Middle frontal gyrus (tissue), 1 donor: ENCODE measurements around the gene IL34.
"Not testable (repeated sequence)": the region's sequence is repeated elsewhere in the genome, so short reads cannot be mapped to it uniquely, and the experiment has no call there.

Experiments
- DNase-seq: peaks from one replicate; pipeline ENCODE4 v3.0.0-alpha.2; 2015; ENCODE audit warnings: low spot score; ENCODE audit errors: extremely low spot score

The IL34 gene

DNA sequence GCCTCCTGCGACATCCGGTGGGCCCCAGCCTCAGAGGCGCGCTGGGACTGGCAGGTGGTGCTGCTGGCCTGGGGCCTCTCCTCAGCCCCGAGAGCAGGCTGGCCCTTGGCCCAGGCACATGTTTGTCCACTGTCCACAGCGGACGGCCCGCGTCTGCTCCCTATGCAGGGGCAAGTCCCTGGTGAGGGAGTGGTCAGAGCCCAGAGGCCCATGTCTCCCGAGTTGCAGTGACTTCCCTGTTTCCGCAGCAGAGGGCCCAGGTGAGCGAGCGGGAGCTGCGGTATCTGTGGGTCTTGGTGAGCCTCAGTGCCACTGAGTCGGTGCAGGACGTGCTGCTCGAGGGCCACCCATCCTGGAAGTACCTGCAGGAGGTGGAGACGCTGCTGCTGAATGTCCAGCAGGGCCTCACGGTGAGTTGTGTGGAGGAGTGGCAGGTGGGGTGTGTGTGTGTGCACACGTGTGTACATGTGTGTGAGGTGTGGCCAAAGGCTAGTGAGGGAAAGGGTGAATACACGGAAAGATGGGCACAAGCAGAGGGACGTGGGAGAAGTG is 10.4 kb downstream of the IL34 start:
- DNase-seq: no peak

DNA sequence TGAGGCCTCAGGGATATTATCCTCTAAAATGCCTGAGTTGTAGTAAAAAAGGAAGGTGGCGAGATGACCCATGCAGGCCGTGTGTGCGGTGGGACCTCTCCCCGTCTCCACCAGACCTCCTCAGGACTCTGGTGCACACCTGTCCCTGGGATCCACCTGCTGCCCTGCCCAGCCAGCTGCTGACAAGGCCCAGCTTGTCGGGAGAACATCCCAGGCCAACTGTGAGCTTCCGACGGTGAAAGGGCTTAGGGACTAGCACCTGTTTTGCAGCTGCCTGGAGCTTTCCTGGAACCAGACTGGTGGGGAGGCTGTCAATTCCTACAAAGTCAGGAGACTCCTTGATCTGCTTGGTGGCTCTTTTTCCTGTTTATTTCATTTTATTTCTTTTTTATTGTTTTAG is 11.6 kb downstream of the IL34 start:
- DNase-seq: no peak

DNA sequence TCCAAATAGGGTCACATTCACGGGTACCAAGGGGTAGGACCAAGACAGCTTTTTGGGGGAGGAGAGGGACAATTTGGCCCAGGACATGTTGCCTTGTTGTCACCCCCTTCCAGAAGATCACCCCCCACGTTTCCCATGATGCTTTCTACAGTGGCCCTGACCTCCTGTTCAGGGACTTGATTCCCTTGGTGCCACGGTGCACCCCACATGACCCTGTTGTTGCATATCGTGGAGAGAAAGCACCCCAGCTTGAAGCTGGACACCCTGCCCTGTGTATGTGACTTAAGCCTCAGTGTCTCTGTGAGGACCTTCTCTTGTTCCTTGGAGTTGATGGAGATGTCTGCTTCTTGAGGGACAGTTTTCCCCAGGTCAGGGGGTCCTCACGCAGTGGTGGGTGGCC is 12.6 kb downstream of the IL34 start:
- no peak for DNase-seq

DNA sequence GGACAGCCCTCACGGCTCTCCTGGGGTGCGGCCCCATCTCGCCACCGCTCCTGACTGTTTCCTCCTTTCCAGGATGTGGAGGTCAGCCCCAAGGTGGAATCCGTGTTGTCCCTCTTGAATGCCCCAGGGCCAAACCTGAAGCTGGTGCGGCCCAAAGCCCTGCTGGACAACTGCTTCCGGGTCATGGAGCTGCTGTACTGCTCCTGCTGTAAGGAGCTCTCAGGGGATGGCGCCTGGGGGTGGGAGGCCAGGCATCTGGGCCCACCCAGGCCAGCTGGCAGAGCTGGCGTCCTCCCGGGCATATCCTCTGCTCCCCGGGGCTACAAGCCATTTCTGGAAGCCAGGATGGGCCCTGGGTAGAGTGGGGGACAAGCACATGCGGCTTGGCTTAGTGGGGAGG is 13.2 kb downstream of the IL34 start:
- no peak for DNase-seq

DNA sequence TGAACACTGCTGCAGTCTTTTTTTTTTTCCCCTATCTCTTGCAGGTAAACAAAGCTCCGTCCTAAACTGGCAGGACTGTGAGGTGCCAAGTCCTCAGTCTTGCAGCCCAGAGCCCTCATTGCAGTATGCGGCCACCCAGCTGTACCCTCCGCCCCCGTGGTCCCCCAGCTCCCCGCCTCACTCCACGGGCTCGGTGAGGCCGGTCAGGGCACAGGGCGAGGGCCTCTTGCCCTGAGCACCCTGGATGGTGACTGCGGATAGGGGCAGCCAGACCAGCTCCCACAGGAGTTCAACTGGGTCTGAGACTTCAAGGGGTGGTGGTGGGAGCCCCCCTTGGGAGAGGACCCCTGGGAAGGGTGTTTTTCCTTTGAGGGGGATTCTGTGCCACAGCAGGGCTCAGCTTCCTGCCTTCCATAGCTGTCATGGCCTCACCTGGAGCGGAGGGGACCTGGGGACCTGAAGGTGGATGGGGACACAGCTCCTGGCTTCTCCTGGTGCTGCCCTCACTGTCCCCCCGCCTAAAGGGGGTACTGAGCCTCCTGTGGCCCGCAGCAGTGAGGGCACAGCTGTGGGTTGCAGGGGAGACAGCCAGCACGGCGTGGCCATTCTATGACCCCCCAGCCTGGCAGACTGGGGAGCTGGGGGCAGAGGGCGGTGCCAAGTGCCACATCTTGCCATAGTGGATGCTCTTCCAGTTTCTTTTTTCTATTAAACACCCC is 13.8 kb downstream of the IL34 start:
- no peak for DNase-seq

DNA sequence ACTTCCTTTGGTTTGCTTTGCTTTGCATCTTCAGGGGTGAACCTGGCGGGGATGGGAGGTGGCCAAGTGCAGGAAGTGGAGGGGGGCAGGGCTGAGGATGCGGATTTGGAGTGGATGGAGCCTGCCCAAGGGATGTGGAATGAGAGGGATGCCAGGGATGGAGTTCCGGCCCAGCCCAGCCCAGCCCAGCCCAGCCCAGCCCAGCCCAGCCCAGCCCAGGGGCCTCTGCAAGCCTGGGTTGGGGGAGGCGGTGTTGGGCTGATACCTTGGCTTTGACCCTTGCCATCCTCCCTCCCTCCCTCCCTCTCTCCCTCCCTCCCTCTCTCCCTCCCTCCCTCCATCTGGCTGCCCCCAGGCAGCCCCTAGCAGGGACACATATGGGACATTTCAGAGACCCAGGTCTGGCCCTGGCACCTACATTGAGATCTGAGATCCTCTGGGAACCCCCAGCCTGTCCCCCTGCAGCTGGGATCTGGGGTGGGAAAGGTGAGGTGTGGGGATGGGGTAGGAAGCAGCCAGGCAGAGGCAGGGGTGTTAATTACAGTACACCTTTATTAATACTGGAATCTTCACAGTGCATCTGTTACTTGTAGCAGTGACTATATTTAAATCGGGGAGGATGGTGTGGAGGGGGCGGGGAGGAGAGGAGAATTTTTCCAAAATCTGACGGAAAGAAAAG is 14.5 kb downstream of the IL34 start:
- DNase-seq: no peak

DNA sequence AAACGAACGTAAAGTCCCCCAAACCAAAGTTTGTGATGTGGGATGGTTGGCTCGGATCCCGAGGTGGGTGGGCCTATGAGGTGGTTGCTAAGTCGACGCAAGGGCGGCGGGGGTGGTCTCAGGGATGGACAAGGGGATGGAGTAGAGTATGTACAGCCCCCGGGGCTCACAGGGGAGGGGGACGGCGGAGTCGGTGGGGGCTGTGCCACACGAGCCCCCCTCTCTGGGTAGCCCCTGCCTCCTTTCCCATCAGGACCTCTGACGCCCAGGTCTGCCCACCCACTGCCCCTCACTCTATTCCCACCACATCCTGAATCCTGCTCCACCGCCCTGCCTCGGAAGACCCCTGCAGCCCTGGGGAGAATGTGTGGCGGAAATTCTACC is 15.2 kb downstream of the IL34 start:
- DNase-seq: no peak

DNA sequence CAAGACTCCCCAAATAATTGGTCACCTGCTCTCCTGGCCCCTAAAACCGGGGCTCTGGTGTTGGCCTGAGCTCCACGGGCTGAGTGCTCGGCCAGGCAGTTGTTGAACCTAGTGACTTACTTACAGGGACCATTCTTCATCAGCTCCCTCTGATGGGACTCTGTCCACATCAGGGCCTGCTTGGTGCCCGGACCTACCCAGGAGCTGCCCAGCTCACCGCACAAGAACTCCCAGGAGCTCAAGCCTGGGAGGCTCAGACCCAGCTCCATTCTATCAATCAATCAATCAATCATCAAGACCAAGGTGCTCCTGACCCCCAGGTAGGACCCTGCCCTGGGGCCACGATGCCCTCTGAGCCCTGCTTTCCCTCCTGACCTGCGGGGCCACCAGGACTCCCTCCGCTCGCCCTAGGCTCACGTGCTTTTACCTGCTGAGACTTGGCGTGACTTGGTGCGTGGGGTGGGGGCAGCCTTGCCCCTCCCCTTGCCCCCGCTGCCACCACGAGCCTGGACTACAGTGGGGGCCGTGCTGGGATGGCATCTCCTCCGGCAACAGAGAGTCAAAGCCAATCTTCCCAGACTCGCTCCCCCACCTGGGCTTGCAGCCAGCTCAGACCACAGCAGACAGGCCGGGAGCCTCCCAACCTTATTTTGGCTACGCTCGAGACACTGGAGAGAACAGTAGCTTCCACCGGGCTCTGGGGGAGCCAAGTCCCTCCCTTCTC is 15.7 kb downstream of the IL34 start:
- no peak for DNase-seq

DNA sequence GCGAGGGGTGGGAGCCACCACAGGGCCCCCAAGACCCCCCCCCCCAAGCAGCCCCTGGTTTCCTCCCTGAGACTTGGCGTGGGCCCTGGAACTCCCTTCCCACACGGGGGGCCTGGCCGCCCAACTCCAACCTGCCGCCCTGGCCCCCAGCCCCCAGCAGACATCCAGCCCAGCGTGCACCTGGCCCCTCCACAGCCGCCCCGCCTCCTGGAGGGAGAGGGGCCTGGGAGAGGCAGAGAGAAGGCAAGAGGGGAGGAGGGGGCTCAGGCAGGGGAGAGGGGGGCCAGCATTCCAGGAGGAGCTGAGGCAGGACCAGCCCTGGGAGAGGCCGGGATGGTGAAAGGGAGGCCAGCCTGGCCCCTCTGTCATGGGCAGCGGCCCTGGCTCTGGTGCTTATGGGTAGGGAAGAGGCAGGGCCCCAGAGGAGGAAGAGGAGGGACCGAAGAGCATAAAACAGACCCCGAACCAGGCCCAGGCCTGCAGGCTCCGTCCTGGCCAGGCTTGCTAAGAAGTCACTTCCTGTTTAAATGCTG is 16.7 kb downstream of the IL34 start:
- no peak for DNase-seq

DNA sequence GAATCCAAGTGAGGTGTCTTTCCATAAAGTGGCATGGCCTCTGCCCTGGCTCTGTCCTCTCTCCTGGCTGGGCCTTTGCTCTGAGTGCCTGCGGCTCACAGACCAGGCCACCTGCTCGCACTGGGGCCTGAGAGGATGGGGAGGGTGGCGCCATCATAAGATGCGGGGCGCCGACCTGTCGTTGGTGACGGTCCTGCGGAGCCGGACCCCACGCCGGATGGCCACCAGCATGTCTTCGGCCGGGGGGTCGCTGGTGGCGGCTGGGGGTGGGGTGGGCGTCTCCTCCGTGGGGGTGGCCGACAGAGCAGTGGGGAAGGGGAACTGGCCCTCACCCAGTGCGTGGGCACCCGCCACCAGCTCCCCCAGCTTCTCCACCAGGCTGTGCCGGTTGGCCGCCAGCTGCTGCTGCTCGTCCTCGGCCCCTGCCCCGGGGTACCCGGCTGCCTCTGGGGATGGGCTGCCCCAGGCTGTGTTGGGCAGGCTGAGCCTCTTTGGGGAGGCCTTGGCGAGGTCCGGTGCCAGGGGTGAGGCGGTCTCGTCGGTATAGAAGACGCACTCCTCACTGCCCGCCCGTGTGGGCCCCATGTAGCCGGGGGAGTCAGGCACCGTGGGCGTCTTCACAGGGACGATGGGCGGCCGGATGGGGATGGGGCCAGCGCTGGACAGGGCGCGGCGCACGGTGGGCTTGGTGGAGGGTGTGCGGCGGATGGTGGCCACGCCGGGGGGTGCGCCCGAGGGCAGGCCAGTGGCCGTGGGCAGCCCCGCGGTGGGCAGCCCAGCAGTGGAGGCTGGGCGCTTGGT is 17.4 kb downstream of the IL34 start:
- no peak for DNase-seq

DNA sequence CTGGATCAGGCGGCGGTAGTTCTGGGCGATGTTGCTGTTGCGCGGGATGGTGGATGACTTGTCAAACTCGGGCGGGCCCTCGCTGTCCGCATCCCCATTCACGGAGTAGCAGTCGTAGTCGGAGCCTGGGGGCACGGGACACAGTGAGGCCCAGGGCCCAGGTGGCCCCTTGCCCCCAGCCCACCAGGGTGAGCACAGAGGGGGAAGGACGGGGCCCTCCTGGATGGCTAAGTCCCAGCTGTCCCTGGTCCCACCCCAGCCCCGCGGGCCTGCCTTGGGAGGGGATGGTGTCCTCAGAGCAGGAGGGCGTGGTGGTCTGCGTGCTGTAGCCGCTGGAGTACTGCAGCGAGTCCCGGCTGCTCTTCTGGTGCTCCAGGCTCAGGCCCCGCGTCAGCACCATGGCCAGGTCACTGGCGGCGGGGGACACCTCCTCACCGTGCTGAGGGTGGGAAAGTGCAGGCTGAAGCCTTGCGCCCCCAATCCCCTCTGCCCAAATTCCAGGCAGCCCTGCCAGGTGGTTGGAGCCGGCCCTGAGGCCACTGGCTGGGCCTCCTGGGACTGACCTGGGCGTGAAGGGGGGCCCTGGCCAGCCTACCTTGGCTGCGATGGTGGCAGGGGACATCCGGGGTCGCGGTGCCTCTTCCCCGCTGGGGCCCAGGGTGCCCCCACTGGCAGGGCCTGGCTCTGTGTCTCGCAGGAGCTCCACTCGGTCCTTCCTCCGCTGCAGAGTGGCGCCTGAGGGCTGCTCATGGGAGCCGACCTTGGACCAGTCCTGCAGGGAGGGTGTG is 18.2 kb downstream of the IL34 start:
- no peak for DNase-seq

DNA sequence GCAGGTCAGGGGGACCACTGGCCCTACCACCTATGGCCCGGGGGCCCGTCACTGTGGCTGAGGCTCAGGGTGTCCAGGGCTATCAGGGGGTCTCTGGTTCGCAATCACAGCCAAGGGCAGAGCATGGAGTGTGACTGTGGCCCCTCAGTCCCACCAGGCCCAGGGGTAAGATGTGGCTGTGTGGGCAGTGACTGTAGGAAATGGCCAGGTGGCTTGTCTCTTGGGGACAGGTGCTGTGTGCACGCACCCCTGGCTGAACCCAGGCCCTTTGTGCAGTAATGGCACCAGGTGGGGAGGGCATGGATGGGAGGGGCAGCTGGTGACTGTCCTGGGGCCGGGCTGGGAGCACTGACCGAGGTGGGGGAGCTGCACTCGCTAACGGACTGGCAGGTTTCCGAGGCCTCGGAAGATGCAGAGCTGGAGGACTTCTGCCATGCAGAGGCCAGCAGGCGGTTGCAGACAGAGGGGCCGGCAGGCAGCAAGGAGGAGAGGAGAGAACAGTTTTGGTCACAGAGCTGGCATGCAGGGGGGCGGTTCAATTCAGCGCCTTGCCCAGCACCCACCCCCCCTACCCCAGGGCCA is 18.8 kb downstream of the IL34 start:
- DNase-seq: no peak

DNA sequence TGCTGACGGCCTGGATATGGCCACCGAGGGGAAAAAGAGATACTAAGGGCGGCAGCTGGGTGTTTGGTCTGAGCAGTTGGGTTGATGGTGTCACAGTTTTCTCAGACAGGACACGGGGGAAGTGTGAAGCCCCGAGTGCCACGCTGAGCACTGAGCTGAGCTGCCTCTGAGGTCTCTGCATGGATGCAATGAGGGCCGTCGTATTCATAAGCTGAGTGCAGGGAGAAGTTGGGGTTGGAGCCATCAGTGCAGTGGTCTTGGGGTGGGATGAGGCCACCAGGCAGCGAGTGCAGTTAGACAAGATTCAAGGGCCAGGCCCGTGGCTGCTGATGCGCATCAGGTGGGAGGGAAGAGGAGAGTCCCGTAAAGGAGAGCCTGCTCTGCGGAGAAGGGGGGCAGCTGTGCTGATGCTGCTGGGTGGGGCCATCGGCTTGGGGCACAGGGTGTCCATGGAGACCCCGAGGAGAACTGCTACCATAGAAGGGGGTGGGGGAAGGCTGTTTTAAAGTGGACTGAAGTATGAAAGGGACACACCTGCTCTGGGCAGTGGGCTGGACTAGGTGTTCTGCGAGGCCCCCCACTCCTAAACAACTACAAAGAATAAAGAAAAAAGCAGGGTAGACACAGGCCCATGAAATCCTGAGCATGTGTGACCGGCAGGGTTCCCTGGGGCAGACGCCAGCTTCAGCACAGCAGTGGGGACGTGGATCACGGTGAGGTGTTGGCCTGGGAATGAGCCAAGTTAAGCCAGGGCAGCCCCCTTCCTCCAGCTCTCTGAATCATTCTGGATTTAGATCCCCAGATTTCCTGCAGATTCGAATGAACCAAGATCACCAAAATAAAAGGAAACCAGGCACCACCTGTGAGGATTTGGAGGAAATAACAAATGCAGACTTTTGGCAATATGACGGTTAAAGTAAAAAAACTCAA is 19.7 kb downstream of the IL34 start:
- DNase-seq: no peak

DNA sequence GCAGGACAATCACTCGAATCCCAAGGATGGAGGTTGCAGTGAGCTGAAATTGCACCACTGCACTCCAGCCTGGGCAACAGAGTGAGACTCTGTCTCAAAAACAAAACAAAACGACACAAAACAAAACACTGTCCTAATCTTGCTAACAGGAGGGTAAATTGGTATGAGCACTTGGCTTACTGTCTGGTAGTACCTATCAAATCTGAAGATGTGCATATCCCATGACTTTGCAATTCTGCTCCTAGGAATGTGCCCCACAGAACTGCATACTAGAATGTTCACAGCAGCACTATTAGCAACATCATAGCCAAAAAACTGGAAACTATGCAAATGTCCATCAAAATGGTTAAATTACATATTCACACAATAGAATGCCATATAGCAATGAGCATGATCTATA is 23.8 kb downstream of the IL34 start:
- DNase-seq: no peak

DNA sequence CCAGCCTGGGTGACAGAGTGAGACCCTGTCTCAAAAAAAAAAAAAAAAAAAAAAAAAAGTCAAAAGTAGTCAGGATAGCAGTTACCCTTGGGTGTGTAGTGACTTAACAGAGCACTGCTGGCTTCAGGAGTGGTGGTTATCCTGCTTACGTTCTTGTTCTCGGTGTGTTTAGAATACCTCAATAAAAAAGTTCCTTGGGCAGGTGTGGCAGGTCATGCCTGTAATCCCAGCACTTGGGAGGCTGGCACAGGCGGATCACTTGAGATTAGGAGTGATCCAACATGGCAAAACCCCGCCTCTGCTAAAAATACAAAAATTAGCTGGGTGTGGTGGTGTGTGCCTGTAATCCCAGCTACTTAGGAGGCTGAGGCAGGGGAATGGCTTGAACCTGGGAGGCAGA is 24.6 kb downstream of the IL34 start:
- not testable (repeated sequence) for DNase-seq

DNA sequence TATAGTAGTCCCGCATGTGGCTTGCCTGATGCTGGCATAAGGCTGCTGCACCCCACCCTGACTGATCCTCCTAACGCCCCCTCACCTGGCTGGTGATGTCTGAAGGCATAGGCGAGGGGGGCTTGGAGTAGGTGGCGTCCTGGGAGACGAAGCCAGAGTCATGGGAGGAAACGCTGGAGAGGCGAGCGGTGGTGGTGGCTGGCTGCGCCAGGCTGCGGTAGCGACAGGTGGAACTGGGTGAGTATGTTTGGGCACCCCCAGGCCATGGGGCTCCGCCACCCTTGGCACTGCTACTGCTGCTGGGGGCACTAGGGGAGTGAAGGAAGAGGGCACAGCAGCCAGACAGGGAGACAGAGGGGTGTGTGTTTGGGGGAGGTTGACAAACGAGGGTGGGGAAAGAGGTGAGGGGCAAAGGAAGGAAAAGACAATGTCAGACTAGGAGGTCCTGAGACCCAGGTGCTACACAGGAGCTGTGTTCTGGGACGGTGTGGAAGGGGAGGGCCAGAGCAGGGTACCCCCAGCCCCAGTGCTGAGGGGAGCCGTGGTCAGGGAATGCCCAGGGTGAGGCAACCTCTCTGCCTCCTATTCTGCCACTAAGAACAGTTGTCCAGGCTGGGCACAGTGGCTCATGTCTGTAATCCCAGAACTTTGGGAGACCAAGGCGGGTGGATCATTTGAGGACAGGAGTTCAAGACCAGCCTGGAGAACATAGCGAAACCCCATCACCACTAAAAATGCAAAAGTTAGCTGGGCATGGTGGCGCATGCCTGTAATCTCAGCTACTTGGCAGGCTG is 28.1 kb downstream of the IL34 start:
- DNase-seq: no peak

DNA sequence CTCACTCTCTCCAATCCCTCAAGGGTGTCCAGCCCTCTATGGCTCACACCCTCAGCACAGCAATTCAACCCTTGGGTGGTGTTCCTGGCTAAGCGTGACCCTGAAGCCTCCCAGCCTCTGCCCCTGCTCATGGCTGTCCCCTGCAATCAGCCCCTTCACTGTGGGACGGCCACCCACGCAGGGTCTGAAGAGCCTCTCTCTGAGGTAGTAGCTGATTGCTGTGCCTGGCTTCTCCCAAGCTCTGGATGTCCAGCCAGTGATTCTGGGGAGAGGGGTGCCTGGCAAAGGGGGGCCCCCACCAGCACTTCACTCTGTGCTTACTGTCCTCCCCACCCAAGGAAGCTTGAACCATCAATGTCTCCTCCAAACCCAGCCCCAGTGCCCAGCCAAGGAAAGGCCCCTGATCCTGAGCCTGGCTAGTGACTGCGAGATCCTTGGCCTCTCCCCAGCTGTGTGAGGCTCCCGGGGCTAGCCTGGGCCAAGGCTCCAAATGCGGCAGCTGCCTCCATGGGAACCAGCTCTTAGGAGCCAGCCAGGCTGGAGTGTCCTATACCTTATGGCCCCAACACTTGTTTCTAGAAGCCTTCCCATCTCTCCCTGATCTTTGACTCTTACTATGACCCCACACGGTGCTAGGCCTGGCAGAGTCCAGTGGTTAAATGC is 29.6 kb downstream of the IL34 start:
- no peak for DNase-seq
